ENCODE results near the gene ATP8B1. TPM values are rescaled to one million over a fixed set of nuclear protein-coding genes. Genes with fewer than 3 reads are reported as not detected.

The ATP8B1 gene
- total RNA-seq, 6 experiments from 2014 or later, result 9.0 to 18.4 (median 17.1) TPM

DNA sequence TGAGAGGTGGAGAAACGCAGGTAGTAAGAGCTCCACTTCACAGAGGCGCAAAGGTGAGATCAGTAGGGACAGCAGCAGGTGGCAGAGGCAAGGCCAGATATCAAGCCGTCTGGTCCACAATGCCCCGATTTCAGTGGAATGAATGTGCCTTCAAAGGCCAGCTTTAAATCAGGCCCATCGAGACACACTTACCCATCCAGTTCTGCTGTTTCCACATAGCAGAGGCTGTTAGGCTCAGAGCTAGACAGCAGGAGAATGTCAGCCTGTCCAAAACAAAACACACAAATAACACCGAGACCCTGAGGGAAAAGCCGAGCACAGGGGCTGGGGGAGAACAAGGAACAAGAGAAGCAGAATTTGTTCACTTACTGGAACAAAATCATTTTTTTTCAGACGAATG lies 105.7 kb downstream of the ATP8B1 start:
- TF ChIP-seq POLR2A (IDR thresholded peaks at IDR 0.05), result no peak
- TF ChIP-seq, protein P1, sequence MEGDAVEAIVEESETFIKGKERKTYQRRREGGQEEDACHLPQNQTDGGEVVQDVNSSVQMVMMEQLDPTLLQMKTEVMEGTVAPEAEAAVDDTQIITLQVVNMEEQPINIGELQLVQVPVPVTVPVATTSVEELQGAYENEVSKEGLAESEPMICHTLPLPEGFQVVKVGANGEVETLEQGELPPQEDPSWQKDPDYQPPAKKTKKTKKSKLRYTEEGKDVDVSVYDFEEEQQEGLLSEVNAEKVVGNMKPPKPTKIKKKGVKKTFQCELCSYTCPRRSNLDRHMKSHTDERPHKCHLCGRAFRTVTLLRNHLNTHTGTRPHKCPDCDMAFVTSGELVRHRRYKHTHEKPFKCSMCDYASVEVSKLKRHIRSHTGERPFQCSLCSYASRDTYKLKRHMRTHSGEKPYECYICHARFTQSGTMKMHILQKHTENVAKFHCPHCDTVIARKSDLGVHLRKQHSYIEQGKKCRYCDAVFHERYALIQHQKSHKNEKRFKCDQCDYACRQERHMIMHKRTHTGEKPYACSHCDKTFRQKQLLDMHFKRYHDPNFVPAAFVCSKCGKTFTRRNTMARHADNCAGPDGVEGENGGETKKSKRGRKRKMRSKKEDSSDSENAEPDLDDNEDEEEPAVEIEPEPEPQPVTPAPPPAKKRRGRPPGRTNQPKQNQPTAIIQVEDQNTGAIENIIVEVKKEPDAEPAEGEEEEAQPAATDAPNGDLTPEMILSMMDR (IDR thresholded peaks at IDR 0.05), result no peak
- H3K27me3 ChIP-seq, result no peaks in the 10 kb centered on the region
- no peak for ATAC-seq
- no peak overlapping the region for H3K27ac ChIP-seq
- no peak for DNase-seq
- H3K36me3 ChIP-seq, result peaks cover 0 to 8% (median 4%) of the 10 kb centered on the region in 4 donors
- no peaks in the 10 kb centered on the region for H3K9me3 ChIP-seq
- 96% methylated on average over 8 of the region's 8 CpGs for WGBS (ENCODE audit: insufficient coverage, low coverage, low lambda C conversion rate, missing lambda C conversion rate)
- intact Hi-C loops (cut with DNase I), result no loop called here
- H3K4me1 ChIP-seq, result no peaks in the 10 kb centered on the region
- no peak overlapping the region for H3K4me3 ChIP-seq

DNA sequence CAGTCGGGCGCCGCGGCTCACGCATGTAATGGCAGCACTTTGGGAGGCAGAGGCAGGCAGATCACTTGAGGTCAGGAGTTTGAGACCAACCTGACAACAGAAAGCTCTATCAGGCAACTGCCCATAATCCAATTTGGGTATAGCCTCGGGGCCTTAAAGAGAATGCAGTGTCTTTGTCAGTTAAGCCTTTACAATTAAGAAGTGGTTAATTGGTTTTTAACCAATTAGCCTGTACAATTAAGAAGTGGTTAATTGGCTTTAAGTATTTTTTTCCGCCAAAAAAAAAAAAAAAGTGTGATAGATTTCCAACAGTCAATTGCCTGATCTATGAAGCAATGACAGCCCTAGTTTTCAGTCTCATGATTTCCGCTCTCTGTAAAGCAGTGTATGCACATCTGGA lies 106.8 kb downstream of the ATP8B1 start:
- H3K27me3 ChIP-seq, result no peaks in the 10 kb centered on the region
- DNase-seq, result no peak
- no peak overlapping the region for H3K27ac ChIP-seq
- no peak for ATAC-seq
- peaks cover 0 to 4% (median 0%) of the 10 kb centered on the region in 4 donors for H3K4me1 ChIP-seq
- 96% methylated on average over 8 of the region's 8 CpGs for WGBS (ENCODE audit: insufficient coverage, low coverage, low lambda C conversion rate, missing lambda C conversion rate)
- no peak overlapping the region for H3K4me3 ChIP-seq
- no peak for TF ChIP-seq POLR2A (IDR thresholded peaks at IDR 0.05)
- TF ChIP-seq, protein P1 (IDR thresholded peaks at IDR 0.05), result no peak
- H3K9me3 ChIP-seq, result no peaks in the 10 kb centered on the region
- intact Hi-C loops (cut with DNase I), result no loop called here
- peaks cover 0 to 5% (median 3%) of the 10 kb centered on the region in 4 donors for H3K36me3 ChIP-seq

DNA sequence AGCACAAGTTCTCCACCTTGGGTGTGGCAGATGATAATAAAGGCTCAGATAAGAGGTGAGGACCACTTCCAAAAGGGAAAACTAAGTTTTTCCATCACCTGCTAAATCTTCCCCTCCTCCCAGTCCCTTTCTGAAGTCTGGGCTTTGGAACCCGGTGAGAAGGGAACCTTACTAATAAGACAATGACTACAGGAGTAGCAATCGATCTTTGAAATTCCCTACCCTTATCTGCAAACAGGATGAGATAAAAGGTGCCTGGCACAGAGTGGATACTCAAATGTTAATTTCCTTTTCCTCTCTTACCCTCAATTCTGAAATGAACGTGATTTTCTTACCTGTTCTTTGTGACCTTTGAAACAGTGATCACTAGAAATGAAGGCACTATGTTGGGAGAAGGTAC lies 111.8 kb downstream of the ATP8B1 start:
- intact Hi-C loops (cut with DNase I), result no loop called here
- Histone ChIP-seq H3K27ac (no peak overlapping the region), H3K9me3 (no peaks in the 10 kb centered on the region), H3K4me3 (no peak overlapping the region), H3K27me3 (no peaks in the 10 kb centered on the region), H3K4me1 (peaks cover 0 to 19% (median 0%) of the 10 kb centered on the region in 4 donors), H3K36me3 (peaks cover 0 to 8% (median 3%) of the 10 kb centered on the region in 4 donors)
- peak in 1 of 4 donors; percentile 62 for ATAC-seq
- 32% methylated on average over 3 of the region's 3 CpGs for WGBS (ENCODE audit: insufficient coverage, low coverage, low lambda C conversion rate, missing lambda C conversion rate)
- TF ChIP-seq, protein P1 (IDR thresholded peaks at IDR 0.05), result no peak
- TF ChIP-seq POLR2A (IDR thresholded peaks at IDR 0.05), result no peak
- no peak for DNase-seq

DNA sequence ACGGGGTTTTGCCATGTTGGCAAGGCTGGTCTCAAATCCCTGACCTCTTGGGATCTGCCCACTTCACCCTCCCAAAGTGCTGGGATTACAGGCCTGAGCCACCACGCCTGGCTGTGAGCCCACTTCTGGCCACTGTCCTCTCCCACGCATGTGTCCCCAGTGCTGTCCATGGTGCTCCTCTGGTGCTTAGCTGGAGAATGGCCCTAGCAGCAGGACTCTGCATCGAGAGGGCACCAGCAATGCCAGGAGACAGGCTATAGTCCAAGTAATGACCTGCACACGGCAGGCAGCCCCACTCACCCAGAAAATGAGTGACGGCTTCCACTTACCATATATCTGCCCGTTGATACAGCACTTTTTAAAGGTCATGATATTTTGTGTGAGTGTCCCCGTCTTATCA lies 115.1 kb downstream of the ATP8B1 start:
- ATAC-seq (no peak), DNase-seq (no peak)
- peaks cover 0 to 13% (median 0%) of the 10 kb centered on the region in 4 donors for H3K36me3 ChIP-seq
- H3K9me3 ChIP-seq, result no peaks in the 10 kb centered on the region
- WGBS (ENCODE audit: insufficient coverage, low coverage, low lambda C conversion rate, missing lambda C conversion rate), result 88% methylated on average over 4 of the region's 8 CpGs
- H3K4me1 ChIP-seq, result peaks cover 0 to 19% (median 0%) of the 10 kb centered on the region in 4 donors
- no peak overlapping the region for H3K4me3 ChIP-seq
- TF ChIP-seq, protein P1 (IDR thresholded peaks at IDR 0.05), result no peak
- no peak for TF ChIP-seq POLR2A (IDR thresholded peaks at IDR 0.05)
- intact Hi-C loops (cut with DNase I), result no loop called here
- no peaks in the 10 kb centered on the region for H3K27me3 ChIP-seq
- no peak overlapping the region for H3K27ac ChIP-seq

DNA sequence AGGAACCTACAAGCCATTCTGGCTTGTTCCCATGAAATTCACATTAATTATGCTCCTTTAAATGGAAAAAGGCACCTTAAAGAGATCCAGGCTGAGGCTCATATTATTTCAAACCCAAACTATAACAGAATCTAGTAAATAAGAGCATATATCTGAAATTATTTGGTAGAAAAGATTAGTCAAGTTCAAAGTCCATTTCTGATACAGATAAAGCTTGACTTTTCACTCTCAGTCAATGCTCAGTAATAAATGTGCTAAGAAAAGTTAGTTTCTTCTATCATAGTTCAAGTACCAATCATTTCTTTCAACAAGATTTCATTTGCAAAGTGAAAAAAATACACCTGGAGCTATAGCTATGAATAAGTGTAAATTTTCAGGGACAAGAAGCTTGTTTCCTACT lies 119.6 kb downstream of the ATP8B1 start:
- Histone ChIP-seq H3K36me3 (peaks cover 0 to 21% (median 0%) of the 10 kb centered on the region in 4 donors), H3K27ac (no peak overlapping the region)
- TF ChIP-seq POLR2A (IDR thresholded peaks at IDR 0.05), result no peak
- TF ChIP-seq, protein P1 (IDR thresholded peaks at IDR 0.05), result no peak

More for the DNA sequence above, 119.6 kb downstream of the ATP8B1 start:
- no peak for ATAC-seq
- Histone ChIP-seq H3K4me1 (no peaks in the 10 kb centered on the region), H3K9me3 (no peaks in the 10 kb centered on the region), H3K27me3 (no peaks in the 10 kb centered on the region), H3K4me3 (no peak overlapping the region)
- intact Hi-C loops (cut with DNase I), result no loop called here
- DNase-seq, result no peak
